Fibroblast of mammary gland (primary cell): Measurements from ENCODE around the gene ANKH.

Experiments
- DNase-seq: peaks from one replicate; pipeline ENCODE4 v3.0.0-alpha.2; 2010; ENCODE audit warnings: low read depth
- H3K4me3 ChIP-seq: 2 replicates; pipeline ENCODE4 v1.5.1; 2011; ENCODE audit warnings: low read depth, mild to moderate bottlenecking, low read length, moderate library complexity; ENCODE audit not compliant: control insufficient read depth
- CTCF ChIP-seq: conservative IDR thresholded peaks from 2 replicates; pipeline ENCODE4 v1.5.1; 2011; ENCODE audit warnings: low read depth, low read length, inconsistent platforms; ENCODE audit not compliant: control insufficient read depth, insufficient read depth

Gene ANKH

DNA sequence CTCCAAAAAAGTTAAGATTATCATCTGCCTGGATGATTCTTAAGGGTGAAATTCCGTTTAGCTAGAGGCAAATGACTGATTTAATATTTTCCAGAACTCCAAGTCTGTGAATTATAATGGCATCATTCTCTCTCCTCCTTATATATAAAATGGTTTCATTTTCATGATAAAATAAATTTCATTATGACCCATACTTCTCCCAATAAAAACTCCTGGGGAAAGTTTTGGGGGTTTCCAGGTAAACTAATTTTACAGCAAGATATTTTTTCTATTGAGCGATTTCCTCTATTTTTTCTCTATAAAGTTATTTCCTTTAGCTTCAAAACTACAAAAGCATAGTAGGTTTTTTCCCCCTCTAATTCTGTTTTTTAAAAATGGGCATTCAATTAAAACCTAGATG, 214.7 kb downstream of the ANKH start:
- no peak for TF ChIP-seq CTCF
- no peak overlapping the region for H3K4me3 ChIP-seq
- no peak for DNase-seq

DNA sequence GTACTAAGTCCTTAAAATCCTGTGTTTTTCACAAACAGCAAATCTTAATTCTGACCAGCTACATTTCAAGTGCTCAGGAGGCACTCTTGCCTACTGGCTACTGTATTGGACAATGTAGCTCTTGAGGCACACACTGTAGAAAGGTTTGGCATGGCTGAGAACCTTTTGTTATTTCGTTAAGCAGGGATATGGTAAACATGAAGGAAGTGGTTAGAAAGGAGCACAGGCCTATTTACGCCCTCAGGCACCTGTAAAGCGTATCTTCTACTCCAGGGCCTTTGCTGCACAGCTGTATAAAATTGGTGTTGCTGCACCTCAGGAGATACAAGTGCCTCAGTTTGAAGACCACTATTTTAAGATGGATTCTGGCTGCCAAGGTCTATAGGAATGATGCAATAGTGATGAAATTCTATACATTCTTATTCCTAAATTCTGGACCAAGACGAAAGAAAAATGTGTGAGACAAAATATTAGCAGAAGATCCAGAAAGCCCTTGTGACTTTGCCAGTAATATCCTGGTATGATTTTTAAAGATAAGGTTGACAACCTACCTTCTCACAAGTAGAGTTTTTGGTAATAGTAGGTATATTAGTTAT, 216.3 kb downstream of the ANKH start:
- no peak for TF ChIP-seq CTCF
- no peak overlapping the region for H3K4me3 ChIP-seq
- DNase-seq: no peak
